CD4-positive, alpha-beta T cell treated with Interferon gamma for 1 hour (primary cell): ENCODE measurements around the gene RACK1.
A peak's percentile ranks its signal among the peaks of the same experiment; 100 is the strongest.

Experiments
- DNase-seq: peaks from one replicate; pipeline ENCODE4 v3.0.0-alpha.2; 2020

The RACK1 gene

DNA sequence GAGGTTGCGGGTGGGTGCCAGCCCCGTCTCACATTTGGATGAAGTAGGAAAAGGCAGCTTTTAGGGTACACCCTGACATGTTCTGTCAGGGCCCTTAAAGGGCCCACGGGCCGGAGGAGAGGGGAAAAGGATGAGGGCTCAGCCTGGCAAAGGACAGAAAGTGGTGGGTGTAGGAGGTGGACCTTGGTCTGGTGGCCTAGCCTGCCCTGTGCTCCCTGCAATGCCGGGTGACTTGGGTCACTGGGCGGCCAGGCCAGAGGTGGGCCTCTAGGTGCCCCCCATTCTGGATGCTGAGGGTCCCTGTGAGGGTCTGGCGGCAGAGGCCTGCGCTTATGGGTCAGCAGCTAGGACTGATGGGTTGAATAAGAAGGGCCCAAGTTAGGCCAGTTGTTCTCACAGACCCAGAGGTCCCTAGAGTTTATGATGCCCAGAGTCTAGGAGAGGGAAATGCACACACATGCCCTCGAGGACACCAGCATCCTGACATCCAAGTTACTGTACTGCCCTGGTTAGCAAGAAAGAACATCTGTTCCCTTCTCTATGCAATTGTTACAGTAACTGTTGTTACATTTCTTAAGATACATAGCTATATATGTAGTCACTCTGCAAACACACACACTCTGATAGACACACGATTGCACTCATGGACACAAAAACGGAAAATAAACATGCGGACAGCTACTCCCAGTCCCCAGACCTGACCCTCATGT, 51.2 kb downstream of the RACK1 start:
- no peak for DNase-seq

DNA sequence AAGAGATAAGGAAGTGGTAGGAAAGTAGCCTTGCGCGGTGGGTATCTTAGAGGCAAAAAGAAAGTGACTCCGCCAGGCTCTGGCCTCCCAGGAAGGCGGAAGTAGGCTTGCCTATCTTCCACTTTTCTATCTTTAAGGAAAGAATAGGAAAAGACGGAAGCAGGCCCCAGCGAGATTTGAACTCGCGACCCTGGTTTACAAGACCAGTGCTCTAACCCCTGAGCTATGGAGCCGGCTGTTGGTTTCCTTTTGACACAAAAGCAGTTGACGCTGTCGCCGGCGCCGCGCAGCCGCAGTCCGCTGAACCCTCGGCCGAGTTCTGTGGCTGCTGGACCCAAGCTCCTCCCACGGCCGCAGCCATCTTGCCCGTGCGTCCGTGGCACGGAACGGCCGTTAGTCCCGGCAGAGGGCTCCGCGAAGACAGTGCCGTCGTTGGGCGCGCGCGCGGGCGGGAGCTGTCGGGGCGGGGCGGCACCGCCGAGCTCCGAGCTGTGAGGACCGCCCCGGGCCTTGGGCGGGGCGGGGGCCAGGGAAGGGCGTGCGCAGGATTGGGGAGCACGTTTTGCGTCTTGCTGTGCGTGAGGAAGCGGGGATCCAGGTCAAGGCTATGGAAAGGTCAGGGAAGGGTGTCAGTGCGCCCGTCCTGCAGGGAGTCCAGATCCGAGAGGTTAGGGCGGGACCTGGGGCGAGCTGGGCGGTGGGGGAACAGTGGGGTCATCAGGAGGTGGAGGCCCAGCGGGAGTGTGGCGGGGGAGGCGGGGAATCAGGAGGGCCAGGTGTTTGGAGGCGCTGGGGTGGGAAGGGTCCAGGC, 52.0 kb downstream of the RACK1 start:
- peak; percentile 97 for DNase-seq

DNA sequence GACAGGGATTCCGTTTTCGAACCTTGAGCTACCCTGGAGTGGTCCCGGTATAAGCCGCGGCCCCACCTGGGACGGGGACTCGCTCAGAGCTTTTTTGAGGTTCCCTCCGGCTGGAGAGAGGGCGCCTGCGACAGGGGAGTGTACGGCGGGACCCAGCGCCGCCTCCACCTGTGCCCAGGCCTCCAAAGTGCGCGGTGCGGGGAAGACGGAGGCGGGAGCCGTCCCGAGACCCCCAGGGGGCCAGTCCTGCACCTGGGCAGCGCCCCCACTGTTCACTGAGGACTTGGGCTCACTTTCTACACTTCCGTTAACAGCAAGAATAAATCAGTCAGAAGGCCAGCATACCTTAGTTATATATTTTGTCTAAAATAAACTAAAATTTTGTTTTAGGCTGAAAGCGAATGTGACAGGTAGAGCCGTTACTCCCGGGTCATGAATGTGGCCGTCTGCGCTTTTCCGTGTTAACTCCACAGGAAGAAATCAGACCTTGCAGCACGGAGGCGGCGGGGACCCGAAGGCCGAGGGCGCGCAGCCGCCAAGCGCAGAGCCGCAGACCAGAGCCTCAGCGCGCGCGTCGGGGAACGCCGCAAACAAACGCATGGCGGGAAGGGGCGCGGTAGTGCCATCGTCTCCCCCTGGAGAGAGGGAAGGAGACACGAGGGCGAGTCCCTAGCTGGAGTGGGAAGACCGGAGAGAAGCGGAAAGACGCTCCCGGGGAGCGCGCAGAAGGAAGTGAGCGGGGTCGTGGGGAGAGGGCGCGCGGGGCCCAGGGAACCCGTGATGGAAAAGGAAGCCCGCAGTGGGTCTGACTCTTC, 52.8 kb downstream of the RACK1 start:
- peak; percentile 34 for DNase-seq

DNA sequence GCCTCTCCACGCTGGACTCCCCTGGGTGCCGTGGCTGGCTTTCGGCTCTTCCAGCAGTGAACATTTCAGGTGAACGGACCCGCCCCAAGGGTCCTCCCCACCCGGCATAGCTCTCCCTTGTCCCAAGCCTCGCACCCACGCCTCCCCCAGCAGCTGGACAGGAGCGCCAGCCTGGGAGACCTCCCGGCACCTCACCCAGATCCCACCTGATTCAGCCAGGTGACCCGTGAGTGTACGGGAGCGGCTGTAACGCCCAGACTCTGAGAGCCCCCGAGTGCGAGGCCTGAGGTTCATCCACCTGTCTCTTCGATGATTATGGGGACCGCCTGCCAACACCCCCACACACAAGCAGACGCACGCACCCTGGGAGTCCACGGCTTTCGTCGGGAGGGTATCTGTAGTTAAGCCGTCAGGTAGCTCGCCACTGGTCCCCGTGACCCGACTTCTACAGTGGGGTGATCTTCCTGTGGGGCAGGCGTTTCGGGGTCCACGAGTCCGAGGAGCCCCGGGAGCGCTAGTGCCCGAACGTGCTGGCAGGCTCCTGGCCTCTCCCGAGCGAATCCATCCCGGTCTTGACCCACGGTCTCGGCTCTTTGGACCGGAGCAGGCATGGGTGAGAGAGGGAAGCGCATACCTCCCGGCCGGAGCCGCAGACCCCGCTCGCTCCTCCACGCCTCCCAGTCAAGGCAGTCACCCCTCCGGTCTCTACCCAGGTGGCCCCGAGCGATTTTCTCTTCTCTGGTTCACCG, 53.6 kb downstream of the RACK1 start:
- DNase-seq: peak; percentile 26

DNA sequence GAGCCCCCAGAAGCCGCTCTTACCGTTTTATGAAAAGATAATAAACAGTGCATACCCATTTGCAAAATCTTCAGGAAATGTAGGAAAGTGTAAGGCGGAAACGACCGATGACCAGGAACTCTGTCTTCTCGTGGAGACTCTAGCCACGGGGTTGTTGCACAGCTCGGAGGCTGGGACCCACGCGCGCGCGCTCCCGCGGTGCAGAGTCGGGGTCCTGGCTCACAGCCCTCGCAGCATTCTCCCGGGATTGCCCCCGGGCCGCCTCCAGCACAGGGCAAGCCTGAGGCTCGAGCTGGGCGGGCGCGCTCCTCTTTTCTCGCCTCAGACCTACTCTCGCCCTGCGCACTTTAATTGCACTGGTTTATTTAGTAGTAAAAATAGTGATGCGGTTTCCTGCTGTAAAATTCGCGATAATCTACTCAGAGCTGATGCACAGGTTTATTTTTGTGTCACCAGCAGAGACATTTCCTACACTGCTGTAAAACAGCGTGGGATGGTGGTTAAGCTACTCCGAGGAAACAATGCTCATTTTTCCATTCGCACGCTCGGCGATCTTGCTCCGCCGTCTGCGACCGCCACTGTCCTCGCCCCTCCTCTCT, 54.2 kb downstream of the RACK1 start:
- DNase-seq: no peak

DNA sequence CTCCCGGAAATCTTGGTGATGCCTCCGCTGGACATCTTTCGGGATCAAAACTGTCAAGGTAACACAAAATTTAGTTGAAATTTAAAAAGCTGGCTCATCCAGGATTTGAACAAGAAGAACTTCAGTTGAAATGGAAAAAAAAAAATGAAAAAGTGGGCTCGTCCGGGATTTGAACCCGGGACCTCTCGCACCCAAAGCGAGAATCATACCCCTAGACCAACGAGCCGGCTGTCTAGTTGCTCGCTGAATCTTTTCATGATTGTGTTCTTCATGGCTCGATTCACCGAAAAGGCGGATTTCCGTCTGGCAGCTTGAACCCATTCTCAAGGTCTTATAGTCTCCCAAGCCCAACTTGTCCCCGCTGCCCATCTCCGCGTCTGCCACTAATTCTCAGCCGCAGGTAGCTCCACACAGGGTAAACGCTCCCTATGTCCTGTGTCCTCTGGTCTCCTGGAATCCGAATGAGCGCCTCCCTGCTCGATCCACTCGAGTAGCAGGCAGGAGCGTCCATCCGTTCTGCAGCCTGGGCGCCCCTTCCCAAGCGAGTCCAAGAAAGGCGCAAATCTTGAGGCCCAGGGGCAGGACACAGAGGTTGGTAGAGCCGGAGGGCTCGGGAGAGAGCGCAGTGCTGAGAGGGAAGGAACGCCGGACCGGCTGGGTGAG, 54.9 kb downstream of the RACK1 start:
- DNase-seq: peak; percentile 81

DNA sequence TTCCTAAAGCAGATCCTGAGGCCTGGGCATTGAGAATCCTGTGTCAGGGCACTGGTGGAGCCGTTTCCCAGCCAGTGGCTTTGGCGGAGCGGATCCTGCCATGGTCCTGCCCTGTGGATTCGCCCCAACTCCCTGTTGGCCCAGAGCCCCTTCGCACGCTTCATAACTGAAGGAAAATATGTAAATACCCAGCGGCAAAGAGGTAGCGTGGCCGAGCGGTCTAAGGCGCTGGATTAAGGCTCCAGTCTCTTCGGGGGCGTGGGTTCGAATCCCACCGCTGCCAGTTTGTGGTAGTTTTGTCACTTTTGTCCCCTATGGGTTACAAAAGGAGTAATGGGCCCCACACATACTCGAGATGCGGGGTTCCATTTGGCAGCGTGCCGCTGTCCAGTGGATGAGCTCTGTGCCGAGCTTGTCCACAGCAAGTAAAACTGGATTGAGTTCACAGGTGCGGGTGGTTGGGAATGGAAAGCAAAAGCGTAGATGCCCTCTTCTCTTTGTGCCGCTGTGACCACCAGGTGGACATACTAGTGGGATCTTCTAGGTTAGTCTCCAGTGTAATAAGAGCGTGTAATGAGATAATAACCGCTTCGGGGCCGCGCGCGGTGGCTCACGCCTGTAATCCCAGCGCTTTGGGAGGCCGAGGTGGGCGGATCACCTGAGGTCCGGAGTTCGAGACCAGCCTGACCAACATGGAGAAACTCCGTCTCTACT, 56.0 kb downstream of the RACK1 start:
- DNase-seq: peak; percentile 64

DNA sequence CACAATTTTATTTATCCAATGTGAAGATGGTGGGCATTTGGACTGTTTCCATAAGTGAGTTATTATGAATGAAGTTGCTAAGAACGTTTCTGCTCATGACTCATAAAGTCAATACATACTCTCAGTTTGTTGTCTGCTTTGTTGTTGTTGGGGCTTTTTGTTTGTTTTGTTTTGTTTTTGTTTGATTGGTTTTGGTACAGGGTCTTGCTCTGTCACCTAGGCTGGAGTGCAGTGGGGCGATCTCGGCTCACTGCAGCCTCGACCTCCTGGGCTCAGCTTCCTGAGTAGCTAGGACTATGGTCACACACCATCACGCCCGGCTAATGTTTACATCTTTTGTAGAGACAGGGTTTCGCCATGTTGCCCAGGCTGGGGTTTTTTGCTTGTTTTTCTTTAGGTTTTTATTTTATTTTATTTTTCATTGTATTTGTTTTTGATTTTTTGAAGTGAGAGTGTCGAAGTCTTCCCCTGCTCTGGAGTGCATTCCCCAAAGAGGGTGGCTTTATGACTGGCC, 56.7 kb downstream of the RACK1 start:
- DNase-seq: no peak
